GM12874 (cell line): ENCODE data around the gene FNDC7.

ENCODE experiments used
- CTCF ChIP-seq: IDR thresholded peaks from 2 replicates; pipeline ENCODE4 v1.5.1; 2011; ENCODE audit warnings: low read depth, mild to moderate bottlenecking, control low read depth, low read length, moderate library complexity; ENCODE audit not compliant: insufficient read depth

Gene FNDC7

GRCh38 chr1:108718927-108719655, 6.4 kb downstream of the FNDC7 start:
- no peak for TF ChIP-seq CTCF

GRCh38 chr1:108719656-108720435, 7.1 kb downstream of the FNDC7 start:
- TF ChIP-seq CTCF: no peak

- no peak for TF ChIP-seq CTCF
These were observed 9.6 kb downstream of the FNDC7 start for GRCh38 chr1:108722292-108722691.

- no peak for TF ChIP-seq CTCF
These were observed 13.2 kb downstream of the FNDC7 start for GRCh38 chr1:108725906-108726305.

GRCh38 chr1:108728327-108728923, 15.7 kb downstream of the FNDC7 start:
- no peak for TF ChIP-seq CTCF

GRCh38 chr1:108729481-108729880, 16.8 kb downstream of the FNDC7 start:
- TF ChIP-seq CTCF: no peak

- no peak for TF ChIP-seq CTCF
These were observed 19.7 kb downstream of the FNDC7 start for GRCh38 chr1:108732398-108732797.
